ENCODE data around the gene MBD3.

The MBD3 gene

GRCh38 chr19:1592755-1593500 is at the start of gene MBD3:
Gene MBD3 (minus strand): TSS chr19:1592865. CDS start chr19:1592631, 234 bp downstream.
- TF ChIP-seq CTCF (IDR thresholded peaks at IDR 0.05) = no peak

GRCh38 chr19:1636325-1637236 is 43.9 kb upstream of the MBD3 start:
- TF ChIP-seq CTCF (IDR thresholded peaks at IDR 0.05) = no peak

- TF ChIP-seq CTCF (IDR thresholded peaks at IDR 0.05) = no peak
Observed at GRCh38 chr19:1634938-1635243, 42.2 kb upstream of the MBD3 start.

- no peak for TF ChIP-seq CTCF (IDR thresholded peaks at IDR 0.05)
Observed at GRCh38 chr19:1634242-1634937, 41.7 kb upstream of the MBD3 start.

- TF ChIP-seq CTCF (IDR thresholded peaks at IDR 0.05) = no peak
Observed at GRCh38 chr19:1633269-1633826, 40.7 kb upstream of the MBD3 start.

GRCh38 chr19:1632462-1633268 is 40.0 kb upstream of the MBD3 start:
- no peak for TF ChIP-seq CTCF (IDR thresholded peaks at IDR 0.05)
